H9 (cell line): ENCODE results near the gene CELA2B. TPM values are rescaled to one million over a fixed set of nuclear protein-coding genes. Genes with fewer than 3 reads are reported as not detected.

Experiments
- DNase-seq: peaks from one replicate; pipeline ENCODE4 v3.0.0-alpha.2; 2017
- H2AFZ ChIP-seq: one replicate; pipeline ENCODE4 v1.6.1; 2013; ENCODE audit warnings: mild to moderate bottlenecking, low read length, control low read depth, moderate library complexity
- H2AK5ac ChIP-seq: 2 replicates; pipeline ENCODE4 v1.6.1; 2013; ENCODE audit warnings: low read length, control low read depth, mixed read lengths; ENCODE audit not compliant: insufficient read length
- H2BK120ac ChIP-seq: one replicate; pipeline ENCODE4 v1.6.1; 2013; ENCODE audit warnings: low read depth, mild to moderate bottlenecking, low read length, control low read depth, inconsistent platforms; ENCODE audit not compliant: poor library complexity, severe bottlenecking
- H2BK12ac ChIP-seq: 2 replicates; pipeline ENCODE4 v1.6.1; 2013; ENCODE audit warnings: low read length, control low read depth, mixed read lengths, low read depth; ENCODE audit not compliant: insufficient read length
- H2BK15ac ChIP-seq: 2 replicates; pipeline ENCODE4 v1.6.1; 2013; ENCODE audit warnings: low read depth, low read length, control low read depth
- H2BK20ac ChIP-seq: one replicate; pipeline ENCODE4 v1.6.1; 2013; ENCODE audit warnings: low read depth, mild to moderate bottlenecking, low read length, control low read depth, inconsistent platforms; ENCODE audit not compliant: poor library complexity, severe bottlenecking
- H2BK5ac ChIP-seq: 2 replicates; pipeline ENCODE4 v1.6.1; 2013; ENCODE audit warnings: low read length, control low read depth, mixed read lengths; ENCODE audit not compliant: insufficient read length
- H3K14ac ChIP-seq: 2 replicates; pipeline ENCODE4 v1.6.1; 2013; ENCODE audit warnings: low read length, control low read depth; ENCODE audit not compliant: insufficient read depth
- H3K18ac ChIP-seq: 2 replicates; pipeline ENCODE4 v1.6.1; 2013; ENCODE audit warnings: low read depth, mild to moderate bottlenecking, mixed read lengths, low read length, control low read depth; ENCODE audit not compliant: insufficient read length
- H3K23ac ChIP-seq: 2 replicates; pipeline ENCODE4 v1.6.1; 2013; ENCODE audit warnings: low read length, control low read depth, mixed read lengths, low read depth; ENCODE audit not compliant: insufficient read length
- H3K23me2 ChIP-seq: 2 replicates; pipeline ENCODE4 v1.6.1; 2013; ENCODE audit warnings: low read depth, mild to moderate bottlenecking, mixed read lengths, low read length, control low read depth; ENCODE audit not compliant: insufficient read length, poor library complexity, severe bottlenecking
- H3K27ac ChIP-seq: 2 replicates; pipeline ENCODE4 v1.5.1; 2013; ENCODE audit warnings: low read length, control low read depth, mixed read lengths, low read depth; ENCODE audit not compliant: insufficient read length
- H3K27me3 ChIP-seq: 2 replicates; pipeline ENCODE4 v1.6.1; 2013; ENCODE audit warnings: low read length, control low read depth, inconsistent platforms; ENCODE audit not compliant: insufficient read depth
- H3K4ac ChIP-seq: 2 replicates; pipeline ENCODE4 v1.6.1; 2013; ENCODE audit warnings: low read depth, mild to moderate bottlenecking, control low read depth, inconsistent platforms, low read length, moderate library complexity
- H3K4me1 ChIP-seq: 2 replicates; pipeline ENCODE4 v1.6.1; 2013; ENCODE audit warnings: low read length, control low read depth, inconsistent platforms; ENCODE audit not compliant: insufficient read depth
- H3K4me2 ChIP-seq: 2 replicates; pipeline ENCODE4 v1.6.1; 2013; ENCODE audit warnings: low read length, control low read depth, mixed read lengths; ENCODE audit not compliant: insufficient read length, insufficient read depth
- H3K56ac ChIP-seq: 2 replicates; pipeline ENCODE4 v1.6.1; 2013; ENCODE audit warnings: low read depth, mild to moderate bottlenecking, mixed read lengths, low read length, control low read depth; ENCODE audit not compliant: insufficient read length
- H3K79me1 ChIP-seq: 2 replicates; pipeline ENCODE4 v1.6.1; 2013; ENCODE audit warnings: low read depth, mild to moderate bottlenecking, moderate library complexity, low read length, control low read depth, inconsistent platforms; ENCODE audit not compliant: insufficient read depth, poor library complexity, severe bottlenecking
- H3K79me2 ChIP-seq: 2 replicates; pipeline ENCODE4 v1.6.1; 2013; ENCODE audit warnings: low read length, control low read depth, inconsistent platforms; ENCODE audit not compliant: insufficient read depth
- H3K9ac ChIP-seq: 2 replicates; pipeline ENCODE4 v1.6.1; 2013; ENCODE audit warnings: low read length, control low read depth, mixed read lengths; ENCODE audit not compliant: insufficient read length; ENCODE audit errors: extremely low read depth
- H3K9me3 ChIP-seq: one replicate; pipeline ENCODE4 v1.6.1; 2013; ENCODE audit warnings: low read depth, low read length, inconsistent platforms; ENCODE audit not compliant: control insufficient read depth
- H3T11ph ChIP-seq: one replicate; pipeline ENCODE4 v1.6.1; 2013; ENCODE audit warnings: mild to moderate bottlenecking, low read length, control low read depth, inconsistent platforms
- H4K20me1 ChIP-seq: one replicate; pipeline ENCODE4 v1.6.1; 2013; ENCODE audit not compliant: control insufficient read depth, insufficient read length, insufficient read depth
- H4K5ac ChIP-seq: 2 replicates; pipeline ENCODE4 v1.6.1; 2013; ENCODE audit warnings: low read depth, mild to moderate bottlenecking, mixed read lengths, low read length, control low read depth; ENCODE audit not compliant: insufficient read length
- H4K8ac ChIP-seq: replicated peaks from 2 replicates; pipeline ENCODE4 v1.6.1; 2013; ENCODE audit warnings: low read length, control low read depth, mixed read lengths, low read depth; ENCODE audit not compliant: insufficient read length
- H4K91ac ChIP-seq: 2 replicates; pipeline ENCODE4 v1.6.1; 2013; ENCODE audit warnings: low read depth, mild to moderate bottlenecking, moderate library complexity, mixed read lengths, low read length, control low read depth; ENCODE audit not compliant: insufficient read length
- H3K27ac Mint-ChIP-seq, 3 experiments: 2 replicates in 2 of 3; 3 replicates in 1 of 3; pipeline ENCODE4 v1.8.0; 2020 to 2021; ENCODE audit warnings: mixed read lengths in 3 of 3, mild to moderate bottlenecking in 1 of 3, moderate library complexity in 1 of 3
- H3K27me3 Mint-ChIP-seq: 2 replicates; pipeline ENCODE4 v1.8.0; 2021; ENCODE audit warnings: low read depth, mild to moderate bottlenecking, moderate library complexity, mixed read lengths
- H3K36me3 Mint-ChIP-seq, 3 experiments: 2 replicates in 2 of 3; 3 replicates in 1 of 3; pipeline ENCODE4 v1.8.0; 2020 to 2021; ENCODE audit warnings: low read depth in 3 of 3, mixed read lengths in 3 of 3; ENCODE audit not compliant: insufficient read depth in 1 of 3
- H3K4me1 Mint-ChIP-seq, 2 experiments: 2 replicates each; pipeline ENCODE4 v1.8.0; 2020; ENCODE audit warnings: mixed read lengths in 2 of 2
- H3K4me3 Mint-ChIP-seq, 2 experiments: 2 replicates in 1 of 2; 3 replicates in 1 of 2; pipeline ENCODE4 v1.8.0; 2020 to 2021; ENCODE audit warnings: mild to moderate bottlenecking in 2 of 2, mixed read lengths in 2 of 2, moderate library complexity in 1 of 2
- H3K9me3 Mint-ChIP-seq, 2 experiments: 2 replicates in 1 of 2; 3 replicates in 1 of 2; pipeline ENCODE4 v1.8.0; 2020; ENCODE audit warnings: mild to moderate bottlenecking in 2 of 2, mixed read lengths in 2 of 2, moderate library complexity in 1 of 2
- CTCF ChIP-seq: fragments of 200-600 bp; sonication (generic); conservative IDR thresholded peaks from 3 replicates; pipeline ENCODE4 v1.8.0; 2021; ENCODE audit warnings: antibody characterized with exemption, mild to moderate bottlenecking
- WGBS: extraction: QIAGEN DNeasy Blood & Tissue Kit; methylation state at CpG from one replicate; pipeline ENCODE4 v1.1.7; 2013; ENCODE audit warnings: missing lambda C conversion rate, low lambda C conversion rate, mixed read lengths; ENCODE audit not compliant: insufficient read length; ENCODE audit errors: extremely low coverage; 5-methylcytosine and 5-hydroxymethylcytosine counted together
- total RNA-seq: library from RNA; stranded (reverse); gene quantifications from 2 replicates; pipeline ENCODE4 v1.2.1, GENCODE V29; 2021

The CELA2B gene
- total RNA-seq, 1 experiment from 2014 or later = not detected

GRCh38 chr1:15524021-15524282 lies 48.0 kb downstream of the CELA2B start, which contains the start of gene CASP9:
TSS of gene CASP9 (minus strand) at chr1:15524215. CDS start at chr1:15524200, 15 bp downstream.
- H3T11ph ChIP-seq = peak within 1 kb of the TSS; percentile 7
- no peak within 1 kb of the TSS; the same call in 1 of the 2 replicates for H3K4ac ChIP-seq
- H3K4me1 ChIP-seq = peaks cover 3% of the 10 kb centered on the region; the same call in 1 of the 2 replicates
- H2BK12ac ChIP-seq = peak within 1 kb of the TSS; percentile 92
- H4K8ac ChIP-seq = no peak within 1 kb of the TSS
- H2BK5ac ChIP-seq = peak within 1 kb of the TSS; percentile 89
- no peaks in the 10 kb centered on the region for H3K79me1 ChIP-seq
- Mint-ChIP-seq H3K36me3 (peaks cover 0 to 11% (median 2%) of the 10 kb centered on the region in 3 experiments; a peak in 3 of 7 replicates), H3K27ac (peak within 1 kb of the TSS; percentile 99 to 100 (median 100)), H3K4me3 (peak within 1 kb of the TSS; percentile 92 to 95), H3K4me1 (peaks cover 28 to 43% of the 10 kb centered on the region in 2 experiments), H3K9me3 (no peaks in the 10 kb centered on the region), H3K27me3 (no peaks in the 10 kb centered on the region)
- no peaks in the 10 kb centered on the region for H3K79me2 ChIP-seq
- peak within 1 kb of the TSS; percentile 76 for H3K27ac ChIP-seq
- no peak within 1 kb of the TSS for H2BK120ac ChIP-seq
- H3K14ac ChIP-seq = peak within 1 kb of the TSS; percentile 99
- no peak within 1 kb of the TSS for H2AFZ ChIP-seq
- no peak within 1 kb of the TSS for H3K56ac ChIP-seq
- no peak within 1 kb of the TSS for H3K23ac ChIP-seq
- H4K5ac ChIP-seq = peak within 1 kb of the TSS; percentile 85
- no peak within 1 kb of the TSS for H2AK5ac ChIP-seq
- H3K23me2 ChIP-seq = peaks cover 8% of the 10 kb centered on the region
- H3K18ac ChIP-seq = peak within 1 kb of the TSS; percentile 99
- H4K20me1 ChIP-seq = no peaks in the 10 kb centered on the region
- H3K9me3 ChIP-seq = no peaks in the 10 kb centered on the region
- no peak for DNase-seq
- H2BK15ac ChIP-seq = no peak within 1 kb of the TSS
- peak within 1 kb of the TSS; percentile 86 for H3K4me2 ChIP-seq
- H3K27me3 ChIP-seq = no peaks in the 10 kb centered on the region
- no peak within 1 kb of the TSS for H2BK20ac ChIP-seq
- H4K91ac ChIP-seq = no peak within 1 kb of the TSS
- peak within 1 kb of the TSS; percentile 93 for H3K9ac ChIP-seq
- no CpG with 5 or more reads among the region's 27 CpGs for WGBS
- no peak for TF ChIP-seq CTCF
